ENCODE measurements around the gene EEF1AKMT1.

DNA sequence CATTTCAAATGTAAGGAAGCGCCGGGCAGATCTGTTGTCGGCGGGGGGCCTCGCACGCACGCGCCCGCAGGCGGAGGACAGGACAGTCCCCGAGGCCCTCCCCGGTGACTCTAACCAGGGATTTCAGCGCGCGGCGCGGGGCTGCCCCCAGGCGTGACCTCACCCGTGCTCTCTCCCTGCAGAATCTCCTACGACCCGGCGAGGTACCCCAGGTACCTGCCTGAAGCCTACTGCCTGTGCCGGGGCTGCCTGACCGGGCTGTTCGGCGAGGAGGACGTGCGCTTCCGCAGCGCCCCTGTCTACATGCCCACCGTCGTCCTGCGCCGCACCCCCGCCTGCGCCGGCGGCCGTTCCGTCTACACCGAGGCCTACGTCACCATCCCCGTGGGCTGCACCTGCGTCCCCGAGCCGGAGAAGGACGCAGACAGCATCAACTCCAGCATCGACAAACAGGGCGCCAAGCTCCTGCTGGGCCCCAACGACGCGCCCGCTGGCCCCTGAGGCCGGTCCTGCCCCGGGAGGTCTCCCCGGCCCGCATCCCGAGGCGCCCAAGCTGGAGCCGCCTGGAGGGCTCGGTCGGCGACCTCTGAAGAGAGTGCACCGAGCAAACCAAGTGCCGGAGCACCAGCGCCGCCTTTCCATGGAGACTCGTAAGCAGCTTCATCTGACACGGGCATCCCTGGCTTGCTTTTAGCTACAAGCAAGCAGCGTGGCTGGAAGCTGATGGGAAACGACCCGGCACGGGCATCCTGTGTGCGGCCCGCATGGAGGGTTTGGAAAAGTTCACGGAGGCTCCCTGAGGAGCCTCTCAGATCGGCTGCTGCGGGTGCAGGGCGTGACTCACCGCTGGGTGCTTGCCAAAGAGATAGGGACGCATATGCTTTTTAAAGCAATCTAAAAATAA, 52.1 kb downstream of the EEF1AKMT1 start:
- TF ChIP-seq, protein P1, sequence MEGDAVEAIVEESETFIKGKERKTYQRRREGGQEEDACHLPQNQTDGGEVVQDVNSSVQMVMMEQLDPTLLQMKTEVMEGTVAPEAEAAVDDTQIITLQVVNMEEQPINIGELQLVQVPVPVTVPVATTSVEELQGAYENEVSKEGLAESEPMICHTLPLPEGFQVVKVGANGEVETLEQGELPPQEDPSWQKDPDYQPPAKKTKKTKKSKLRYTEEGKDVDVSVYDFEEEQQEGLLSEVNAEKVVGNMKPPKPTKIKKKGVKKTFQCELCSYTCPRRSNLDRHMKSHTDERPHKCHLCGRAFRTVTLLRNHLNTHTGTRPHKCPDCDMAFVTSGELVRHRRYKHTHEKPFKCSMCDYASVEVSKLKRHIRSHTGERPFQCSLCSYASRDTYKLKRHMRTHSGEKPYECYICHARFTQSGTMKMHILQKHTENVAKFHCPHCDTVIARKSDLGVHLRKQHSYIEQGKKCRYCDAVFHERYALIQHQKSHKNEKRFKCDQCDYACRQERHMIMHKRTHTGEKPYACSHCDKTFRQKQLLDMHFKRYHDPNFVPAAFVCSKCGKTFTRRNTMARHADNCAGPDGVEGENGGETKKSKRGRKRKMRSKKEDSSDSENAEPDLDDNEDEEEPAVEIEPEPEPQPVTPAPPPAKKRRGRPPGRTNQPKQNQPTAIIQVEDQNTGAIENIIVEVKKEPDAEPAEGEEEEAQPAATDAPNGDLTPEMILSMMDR (IDR thresholded peaks at IDR 0.05) = no peak
- TF ChIP-seq POLR2A (IDR thresholded peaks at IDR 0.05) (no peak), POLR2AphosphoS5 (IDR thresholded peaks at IDR 0.05; ENCODE audit: insufficient read depth in 1 of 2, low read depth in 1 of 2) (no peak)

Data from vagina (tissue), 2 donors.